ENCODE data around the gene PDE7B. TPM values are rescaled to one million over a fixed set of nuclear protein-coding genes. Genes with fewer than 3 reads are reported as not detected.

PDE7B gene
- total RNA-seq, result 10 to 100 TPM; 10.3 TPM
- long read RNA-seq, full-length matches to known transcripts, result 9 of 12 reads
- long read RNA-seq, partial matches to known transcripts, result 0 of 12 reads
- long read RNA-seq, other reads (novel, unspliced or antisense), result 3 of 12 reads

GRCh38 chr6:135851442-135852271, at the start of gene PDE7B:
TSS of gene PDE7B (plus strand) at chr6:135851701.
- DNase-seq (peak; percentile 86), ATAC-seq (peak; percentile 97 to 99)
- intact Hi-C loops (cut with DNase I), result no loop called here

GRCh38 chr6:135801755-135802465, 49.6 kb upstream of the PDE7B start:
- no peak for DNase-seq
- intact Hi-C loops (cut with DNase I), result no loop called here
- no peak for ATAC-seq

- DNase-seq, result no peak
- intact Hi-C loops (cut with DNase I), result no loop called here
- ATAC-seq, result no peak
These were observed 41.0 kb upstream of the PDE7B start for GRCh38 chr6:135810486-135810885.

- intact Hi-C loops (cut with DNase I), result no loop called here
- no peak for DNase-seq
- peak in 1 of 2 donors; percentile 37 for ATAC-seq
These were observed 40.3 kb upstream of the PDE7B start for GRCh38 chr6:135811170-135811569.

- DNase-seq, result peak; percentile 28
- ATAC-seq, result peak in 1 of 2 donors; percentile 47
- intact Hi-C loops (cut with DNase I), result no loop called here
These were observed 39.6 kb upstream of the PDE7B start for GRCh38 chr6:135811644-135812526.

- DNase-seq, result no peak
- intact Hi-C loops (cut with DNase I), result no loop called here
- ATAC-seq, result no peak
These were observed 38.1 kb upstream of the PDE7B start for GRCh38 chr6:135813401-135813800.

GRCh38 chr6:135814043-135814442, 37.5 kb upstream of the PDE7B start:
- DNase-seq, result no peak
- intact Hi-C loops (cut with DNase I), result no loop called here
- ATAC-seq, result no peak

- DNase-seq, result no peak
- ATAC-seq, result no peak
- intact Hi-C loops (cut with DNase I), result no loop called here
These were observed 36.3 kb upstream of the PDE7B start for GRCh38 chr6:135815216-135815615.

- DNase-seq, result no peak
- no peak for ATAC-seq
- intact Hi-C loops (cut with DNase I), result no loop called here
These were observed 34.5 kb upstream of the PDE7B start for GRCh38 chr6:135817035-135817434.

- intact Hi-C loops (cut with DNase I), result no loop called here
- no peak for ATAC-seq
- no peak for DNase-seq
These were observed 31.8 kb upstream of the PDE7B start for GRCh38 chr6:135819665-135820064.

GRCh38 chr6:135820340-135820739, 31.2 kb upstream of the PDE7B start:
- ATAC-seq (peak; percentile 62 to 92), DNase-seq (peak; percentile 28)
- intact Hi-C loops (cut with DNase I), result no loop called here

GRCh38 chr6:135823851-135824250, 27.6 kb upstream of the PDE7B start:
- ATAC-seq (no peak), DNase-seq (no peak)
- intact Hi-C loops (cut with DNase I), result no loop called here

- ATAC-seq (no peak), DNase-seq (no peak)
- intact Hi-C loops (cut with DNase I), result no loop called here
These were observed 25.2 kb upstream of the PDE7B start for GRCh38 chr6:135826236-135826804.

- no peak for DNase-seq
- intact Hi-C loops (cut with DNase I), result no loop called here
- ATAC-seq, result no peak
These were observed 23.5 kb upstream of the PDE7B start for GRCh38 chr6:135828021-135828420.

GRCh38 chr6:135830452-135830881, 21.0 kb upstream of the PDE7B start:
- ATAC-seq, result no peak
- intact Hi-C loops (cut with DNase I), result no loop called here
- no peak for DNase-seq

- DNase-seq (no peak), ATAC-seq (no peak)
- intact Hi-C loops (cut with DNase I), result no loop called here
These were observed 20.5 kb upstream of the PDE7B start for GRCh38 chr6:135831016-135831415.

GRCh38 chr6:135832166-135832565, 19.3 kb upstream of the PDE7B start:
- DNase-seq (no peak), ATAC-seq (no peak)
- intact Hi-C loops (cut with DNase I), result no loop called here

- intact Hi-C loops (cut with DNase I), result no loop called here
- DNase-seq (no peak), ATAC-seq (no peak)
These were observed 17.7 kb upstream of the PDE7B start for GRCh38 chr6:135833771-135834170.
